CD14-positive monocyte (primary cell): Measurements from ENCODE around the gene TAF10. TPM values are rescaled to one million over a fixed set of nuclear protein-coding genes. Genes with fewer than 3 reads are reported as not detected.

Source experiments
- DNase-seq, 3 donors: peaks; one replicate each; pipeline ENCODE4 v3.0.0-alpha.2; 2011 to 2022
- H2AFZ ChIP-seq: 2 replicates; pipeline ENCODE4 v1.6.0; 2012; ENCODE audit warnings: mild to moderate bottlenecking, low read depth, low read length, inconsistent platforms; ENCODE audit not compliant: insufficient read depth, poor library complexity, severe bottlenecking
- H3K27ac ChIP-seq, 2 donors: 1 replicate in 1 of 2; 2 replicates in 1 of 2; pipeline ENCODE4 v1.5.1; 2012 to 2013; ENCODE audit warnings: low read length in 2 of 2, control low read depth in 1 of 2, inconsistent platforms in 1 of 2, low read depth in 1 of 2, mild to moderate bottlenecking in 1 of 2
- H3K27me3 ChIP-seq, 2 donors: one replicate each; pipeline versions ENCODE4 v1.6.0 to v1.6.1; 2011 to 2013; ENCODE audit warnings: low read length in 2 of 2; ENCODE audit not compliant: control insufficient read depth in 2 of 2, insufficient read depth in 2 of 2
- H3K36me3 ChIP-seq, 2 donors: replicated peaks in 1 of 2; 1 replicate in 1 of 2; 2 replicates in 1 of 2; pipeline versions ENCODE4 v1.5.1 to v1.6.1; 2012 to 2013; ENCODE audit warnings: low read length in 2 of 2, control low read depth in 1 of 2, inconsistent platforms in 1 of 2, mild to moderate bottlenecking in 1 of 2; ENCODE audit not compliant: insufficient read depth in 2 of 2, control insufficient read depth in 1 of 2
- H3K4me1 ChIP-seq, 2 donors: 1 replicate in 1 of 2; 2 replicates in 1 of 2; pipeline versions ENCODE4 v1.5.1 to v1.6.1; 2012 to 2013; ENCODE audit warnings: low read length in 2 of 2, control low read depth in 1 of 2, inconsistent platforms in 1 of 2, mild to moderate bottlenecking in 1 of 2, moderate library complexity in 1 of 2; ENCODE audit not compliant: insufficient read depth in 2 of 2, control insufficient read depth in 1 of 2
- H3K4me2 ChIP-seq: replicated peaks from 2 replicates; pipeline ENCODE3; 2012; ENCODE audit warnings: low read length, moderate library complexity, mild to moderate bottlenecking; ENCODE audit not compliant: poor library complexity, severe bottlenecking; ENCODE audit errors: extremely low read depth
- H3K4me3 ChIP-seq, 3 experiments: fragments of 200-600 bp in 1 of 3; sonication (generic) in 1 of 3; replicated peaks in 1 of 3; 1 replicate in 2 of 3; 2 replicates in 1 of 3; pipeline ENCODE4 v1.5.1; 2011 to 2013; ENCODE audit warnings: low read length in 3 of 3, mild to moderate bottlenecking in 3 of 3, control low read depth in 2 of 3, low read depth in 2 of 3, inconsistent platforms in 1 of 3, moderate library complexity in 1 of 3
- H3K79me2 ChIP-seq: 2 replicates; pipeline ENCODE4 v1.6.0; 2012; ENCODE audit warnings: mild to moderate bottlenecking, control low read depth, inconsistent platforms, low read length, moderate library complexity; ENCODE audit not compliant: insufficient read depth
- H3K9ac ChIP-seq: 2 replicates; pipeline ENCODE4 v1.6.0; 2017; ENCODE audit warnings: low read length, mild to moderate bottlenecking; ENCODE audit not compliant: insufficient read depth, poor library complexity, severe bottlenecking
- H3K9me3 ChIP-seq, 2 donors: replicated peaks in 1 of 2; 1 replicate in 1 of 2; 2 replicates in 1 of 2; pipeline versions ENCODE4 v1.5.1 to v1.6.1; 2012 to 2013; ENCODE audit warnings: low read length in 2 of 2, control low read depth in 1 of 2; ENCODE audit not compliant: control insufficient read depth in 1 of 2, insufficient read depth in 1 of 2
- H4K20me1 ChIP-seq: 2 replicates; pipeline ENCODE4 v1.6.0; 2012; ENCODE audit warnings: mild to moderate bottlenecking, low read length, control low read depth, moderate library complexity; ENCODE audit not compliant: insufficient read depth
- H3K27ac Mint-ChIP-seq, 7 donors: one replicate each; pipeline ENCODE4 v1.8.0; 2020; ENCODE audit warnings: mild to moderate bottlenecking in 7 of 7, mixed read lengths in 7 of 7, moderate library complexity in 6 of 7, inconsistent platforms in 2 of 7
- H3K27me3 Mint-ChIP-seq, 3 donors: one replicate each; pipeline ENCODE4 v1.8.0; 2021 to 2022; ENCODE audit warnings: low read depth in 3 of 3, mild to moderate bottlenecking in 3 of 3, mixed read lengths in 3 of 3, moderate library complexity in 3 of 3, inconsistent platforms in 1 of 3
- H3K36me3 Mint-ChIP-seq, 2 donors: one replicate each; pipeline ENCODE4 v1.8.0; 2020; ENCODE audit warnings: mixed read lengths in 2 of 2, inconsistent platforms in 1 of 2, mild to moderate bottlenecking in 1 of 2
- H3K4me1 Mint-ChIP-seq: one replicate; pipeline ENCODE4 v1.8.0; 2020; ENCODE audit warnings: mild to moderate bottlenecking, mixed read lengths
- H3K4me3 Mint-ChIP-seq, 2 donors: one replicate each; pipeline ENCODE4 v1.8.0; 2020; ENCODE audit warnings: mild to moderate bottlenecking in 2 of 2, mixed read lengths in 2 of 2, moderate library complexity in 1 of 2
- H3K9me3 Mint-ChIP-seq, 7 donors: one replicate each; pipeline ENCODE4 v1.8.0; 2020 to 2022; ENCODE audit warnings: mixed read lengths in 7 of 7, mild to moderate bottlenecking in 6 of 7, moderate library complexity in 6 of 7, inconsistent platforms in 2 of 7
- CTCF ChIP-seq: fragments of 200-600 bp; IDR thresholded peaks from one replicate; pipeline ENCODE4 v1.8.0; 2022; ENCODE audit warnings: antibody characterized with exemption, mild to moderate bottlenecking
- WGBS: methylation state at CpG from one replicate; pipeline ENCODE4 v1.1.5; 2013; ENCODE audit warnings: missing lambda C conversion rate; ENCODE audit not compliant: insufficient coverage; 5-methylcytosine and 5-hydroxymethylcytosine counted together
- intact Hi-C, 2 donors: fragments of 100-400 bp; cut with micrococcal nuclease; formaldehyde crosslinking; loops; one replicate each; pipeline versions ENCODE4 v1.15.0 to v1.15.1; 2023
- polyA plus RNA-seq, 3 donors: library from polyadenylated mRNA; depleted of rRNA in 1 of 3; unstranded in 2 of 3; stranded (reverse) in 1 of 3; fragments of 300-500 nt in 2 of 3; fragments of >200 nt in 1 of 3; fragmentation: Illumina TruSeq in 2 of 3; gene quantifications; 1 replicate in 2 of 3; 2 replicates in 1 of 3; pipeline ENCODE4 v1.2.3, GENCODE V29; 2012 to 2021

The TAF10 gene
- polyA plus RNA-seq, 3 donors = 137 to 233 (median 232) TPM

- peaks cover 51% of the 10 kb centered on the region for H4K20me1 ChIP-seq
- H3K9me3 ChIP-seq = no peaks in the 10 kb centered on the region
- peaks cover 38 to 45% of the 10 kb centered on the region in 2 donors for H3K36me3 ChIP-seq
- Mint-ChIP-seq H3K27me3 (peaks cover 0 to 2% (median 0%) of the 10 kb centered on the region in 3 donors), H3K4me1 (peaks cover 2% of the 10 kb centered on the region), H3K4me3 (no peak overlapping the region), H3K27ac (peak overlapping the region in 6 of 7 donors; percentile 63 to 78 (median 76)), H3K9me3 (peaks cover 0 to 1% (median 0%) of the 10 kb centered on the region in 7 donors), H3K36me3 (peaks cover 38 to 60% of the 10 kb centered on the region in 2 donors)
- peak overlapping the region; percentile 89 for H3K4me2 ChIP-seq
- WGBS = 62% methylated on average over 2 of the region's 7 CpGs
- peaks cover 90% of the 10 kb centered on the region for H3K79me2 ChIP-seq
- peak overlapping the region; percentile 89 for H2AFZ ChIP-seq
- no peak for TF ChIP-seq CTCF
- H3K4me3 ChIP-seq = peak overlapping the region; percentile 70 to 96 (median 93)
- H3K27me3 ChIP-seq = no peaks in the 10 kb centered on the region
- H3K27ac ChIP-seq = peak overlapping the region in 1 of 2 donors; percentile 90
- peak overlapping the region; percentile 80 for H3K9ac ChIP-seq
- H3K4me1 ChIP-seq = peaks cover 47 to 51% of the 10 kb centered on the region in 2 donors
- DNase-seq = peak in 1 of 3 donors; percentile 1
- intact Hi-C loops = loop anchor here (2.0 to 10.0 kb wide), 6 partner anchors 16 to 118 kb away; partner anchors contain the start of genes MRPL17 (in 2 of the 2), ARFIP2 (in 1 of the 2), TIMM10B (in 1 of the 2) and TPP1 (in 1 of the 2)
Measured at GRCh38 chr11:6602096-6602940, 9.7 kb downstream of the TAF10 start.

GRCh38 chr11:6601041-6601461 is 11.0 kb downstream of the TAF10 start:
- H3K36me3 ChIP-seq = peaks cover 49 to 57% of the 10 kb centered on the region in 2 donors

More at GRCh38 chr11:6601041-6601461, 11.0 kb downstream of the TAF10 start:
- peaks cover 0 to 2% (median 0%) of the 10 kb centered on the region in 3 donors for H3K27me3 Mint-ChIP-seq
- peaks cover 2% of the 10 kb centered on the region for H3K4me1 Mint-ChIP-seq
- Histone ChIP-seq H2AFZ (no peak overlapping the region), H3K27me3 (no peaks in the 10 kb centered on the region), H3K79me2 (peaks cover 78% of the 10 kb centered on the region), H3K9ac (no peak overlapping the region), H3K4me2 (no peak overlapping the region), H3K9me3 (no peaks in the 10 kb centered on the region), H3K27ac (peak overlapping the region in 1 of 2 donors; percentile 90), H4K20me1 (peaks cover 48% of the 10 kb centered on the region), H3K4me3 (no peak overlapping the region), H3K4me1 (peaks cover 35 to 38% of the 10 kb centered on the region in 2 donors)
- DNase-seq = no peak
- 97% methylated on average over 13 of the region's 13 CpGs for WGBS
- no peak overlapping the region for H3K4me3 Mint-ChIP-seq
- peak overlapping the region in 2 of 7 donors; percentile 14 to 77 for H3K27ac Mint-ChIP-seq
- intact Hi-C loops = loop anchor here (5.0 to 10.0 kb wide), 5 partner anchors 36 to 116 kb away; partner anchors contain the start of genes MRPL17 (in 2 of the 2), ARFIP2 (in 1 of the 2) and TIMM10B (in 1 of the 2)
- peaks cover 0 to 1% (median 0%) of the 10 kb centered on the region in 7 donors for H3K9me3 Mint-ChIP-seq
- TF ChIP-seq CTCF = no peak
- H3K36me3 Mint-ChIP-seq = peaks cover 49 to 66% of the 10 kb centered on the region in 2 donors
